LoVo (cell line): Measurements from ENCODE around the gene PHRF1.

Experiments used
- DNase-seq: peaks from one replicate; pipeline ENCODE4 v3.0.0-alpha.2; 2016; ENCODE audit warnings: low spot score

Gene PHRF1

DNA sequence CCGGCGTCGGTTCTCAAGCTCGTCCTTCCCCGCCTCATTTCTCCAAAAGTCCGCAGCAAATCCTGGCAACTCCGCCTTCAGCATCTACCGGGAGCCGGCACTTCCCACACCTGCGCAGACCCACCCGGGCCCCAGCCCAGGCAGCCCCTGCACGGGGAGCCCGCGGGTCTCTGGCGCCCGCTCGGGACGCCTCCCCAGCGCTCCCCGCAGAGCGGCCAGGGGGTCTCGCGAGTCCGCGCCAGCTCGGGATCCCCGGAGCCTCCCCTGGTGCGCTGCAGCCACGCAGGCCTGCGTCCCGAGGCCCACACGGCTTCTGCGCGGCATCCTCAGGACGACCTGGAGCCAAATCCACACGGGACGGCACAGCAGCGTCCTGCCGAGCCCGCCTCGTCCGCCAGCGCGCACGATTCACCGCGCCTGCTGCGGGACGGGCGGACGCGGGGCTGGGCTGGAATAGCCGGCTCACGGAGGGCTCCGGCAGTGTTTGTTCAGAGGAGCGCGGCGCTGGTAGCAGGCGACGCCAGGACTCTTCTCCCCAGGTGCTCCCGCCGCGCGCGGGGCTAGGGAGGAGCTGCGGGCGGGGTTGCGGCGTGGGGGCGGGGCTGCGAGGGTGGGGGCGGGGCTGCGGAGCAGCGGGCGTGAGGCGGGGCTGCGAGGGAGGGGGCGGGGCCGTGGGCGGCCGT is 816 bp upstream of the PHRF1 start:
- DNase-seq = no peak

DNA sequence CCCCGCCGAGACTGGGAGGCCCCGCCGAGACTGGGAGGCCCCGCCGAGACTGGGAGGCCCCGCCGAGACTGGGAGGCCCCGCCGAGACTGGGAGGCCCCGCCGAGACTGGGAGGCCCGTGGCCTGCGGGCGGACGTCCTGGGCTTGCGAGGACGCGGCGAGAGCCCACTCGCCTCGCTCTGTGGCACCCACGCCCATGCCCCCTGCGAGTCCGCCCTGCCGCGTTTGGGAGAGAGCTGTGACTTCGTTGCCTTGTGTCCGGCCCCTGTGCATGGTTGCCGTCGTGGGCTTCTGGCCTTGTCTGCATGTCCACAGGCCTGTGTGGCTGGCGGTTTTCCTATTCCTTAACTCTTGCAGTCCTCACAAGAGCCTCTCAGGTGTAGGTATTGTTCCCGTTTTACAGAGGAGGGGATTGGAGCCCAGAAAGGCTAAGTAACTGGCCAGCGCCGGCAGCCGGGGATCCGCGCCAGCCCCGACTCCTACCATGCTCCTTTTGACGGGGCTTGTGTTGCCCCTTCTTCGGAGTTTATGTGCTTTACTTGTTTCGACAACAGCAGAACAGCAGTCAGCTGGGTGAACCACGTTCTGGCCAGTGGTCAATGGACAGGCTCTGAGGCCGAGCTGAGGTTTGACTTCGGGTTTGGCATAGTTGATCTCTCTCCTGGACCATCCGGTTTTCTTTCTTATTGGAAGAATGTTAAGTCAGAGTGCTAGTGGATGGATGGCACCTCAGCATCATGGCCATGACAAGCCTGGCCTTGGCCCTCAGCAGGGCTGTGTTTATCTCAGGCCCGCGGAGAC is 741 bp downstream of the PHRF1 start:
- DNase-seq = no peak

DNA sequence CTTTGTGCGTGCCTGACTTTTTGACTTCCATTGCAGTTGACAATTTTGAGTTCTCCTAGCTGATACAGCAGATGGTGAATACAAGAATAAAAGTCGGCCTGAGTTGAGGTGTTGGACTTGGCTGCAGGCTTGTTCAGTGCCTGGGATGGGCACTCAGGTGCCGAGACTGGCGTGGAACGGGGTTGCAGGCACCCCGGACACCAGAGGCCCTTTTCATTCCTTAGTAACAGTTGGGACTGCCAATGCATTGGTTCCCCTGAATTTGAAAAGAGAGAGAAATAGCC is 1.3 kb downstream of the PHRF1 start:
- DNase-seq = no peak

DNA sequence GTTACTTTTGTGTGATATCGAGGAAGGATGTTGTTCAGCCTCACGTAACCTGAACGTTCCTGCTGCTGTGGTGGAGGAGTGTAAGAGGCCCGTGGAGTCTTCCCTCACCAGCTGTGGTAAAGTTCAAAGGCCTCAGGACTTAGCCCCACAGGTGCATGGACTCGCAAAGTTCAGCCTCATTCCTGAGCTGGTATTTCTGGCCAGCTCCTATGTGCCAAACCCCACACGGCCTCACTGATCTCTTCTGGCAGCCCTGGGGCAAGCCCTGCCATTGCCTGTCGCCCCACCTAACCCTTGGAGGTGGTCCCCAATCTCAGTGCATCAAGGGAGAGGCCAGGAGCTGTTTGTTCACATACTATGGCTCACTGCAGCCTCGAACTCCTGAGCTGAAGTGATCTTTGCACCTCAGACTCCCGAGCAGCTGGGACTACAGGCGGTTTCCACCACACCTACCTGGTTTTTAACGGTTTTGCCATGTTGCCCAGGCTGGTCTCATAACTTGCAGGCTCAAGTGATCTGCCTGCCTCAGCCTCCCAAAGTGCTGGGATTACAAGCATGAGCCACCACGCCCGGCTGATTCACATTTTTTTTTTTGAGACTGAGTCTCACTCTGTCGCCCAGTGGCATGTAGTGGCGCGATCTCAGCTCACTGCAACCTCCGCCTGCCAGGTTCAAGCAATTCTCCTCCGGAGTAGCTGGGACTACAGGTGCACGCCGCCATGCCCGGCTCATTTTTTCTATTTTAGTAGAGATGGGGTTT is 2.2 kb downstream of the PHRF1 start:
- DNase-seq = no peak

DNA sequence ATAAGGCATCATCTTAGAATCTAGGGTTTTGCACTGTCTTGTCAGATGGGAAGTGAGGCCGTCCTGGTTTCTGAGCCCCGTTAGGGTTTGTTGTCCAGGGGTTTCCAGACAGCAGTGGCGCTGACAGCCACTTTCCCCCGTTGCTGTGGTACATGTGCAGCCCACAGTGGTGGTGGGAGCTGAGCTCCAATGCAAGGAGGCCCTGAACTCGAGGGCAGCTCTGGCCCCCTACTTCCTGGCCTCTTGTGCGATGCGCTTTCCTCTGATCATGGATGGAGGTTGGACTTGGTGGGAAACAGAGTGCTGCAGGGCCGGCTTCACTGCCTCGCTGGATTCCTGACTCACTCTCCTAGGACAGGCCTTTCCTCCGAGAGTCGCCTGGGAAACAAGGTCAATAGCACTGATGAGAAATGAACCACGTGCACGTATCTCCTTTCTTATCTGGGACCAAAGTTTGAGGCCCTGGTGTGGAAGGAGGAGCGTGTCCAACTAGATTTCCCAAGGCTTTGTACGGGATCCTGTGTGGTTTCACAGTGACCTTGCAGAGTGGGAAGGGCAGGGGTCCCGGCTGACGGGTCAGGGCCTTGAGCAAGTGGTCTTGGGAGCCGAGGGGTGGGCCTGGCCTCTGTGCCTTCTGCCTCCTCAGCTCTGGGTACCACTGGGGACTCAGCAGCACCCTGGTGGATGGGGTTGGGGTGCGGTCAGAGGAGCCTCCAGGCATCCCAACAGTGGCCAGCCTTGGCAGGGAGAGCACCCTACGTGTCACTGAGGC is 3.7 kb downstream of the PHRF1 start:
- DNase-seq = no peak

DNA sequence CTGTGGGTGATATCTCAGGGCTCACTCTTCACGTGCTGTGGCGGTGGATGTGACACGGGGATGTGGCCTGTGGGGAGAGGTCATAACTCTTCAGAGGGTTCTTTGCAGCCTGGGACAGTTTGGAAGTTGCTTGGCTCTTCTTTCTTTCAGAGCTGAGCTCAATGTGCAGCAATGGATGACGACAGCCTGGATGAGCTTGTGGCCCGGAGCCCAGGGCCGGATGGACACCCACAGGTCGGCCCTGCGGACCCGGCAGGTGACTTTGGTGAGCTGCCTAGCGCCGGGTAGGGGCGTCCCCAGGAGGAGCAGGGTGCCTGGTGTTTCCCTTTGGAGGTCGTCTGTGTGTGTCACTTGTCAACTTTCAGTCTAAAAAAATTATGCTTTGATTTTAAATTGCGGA is 5.1 kb downstream of the PHRF1 start:
- no peak for DNase-seq

DNA sequence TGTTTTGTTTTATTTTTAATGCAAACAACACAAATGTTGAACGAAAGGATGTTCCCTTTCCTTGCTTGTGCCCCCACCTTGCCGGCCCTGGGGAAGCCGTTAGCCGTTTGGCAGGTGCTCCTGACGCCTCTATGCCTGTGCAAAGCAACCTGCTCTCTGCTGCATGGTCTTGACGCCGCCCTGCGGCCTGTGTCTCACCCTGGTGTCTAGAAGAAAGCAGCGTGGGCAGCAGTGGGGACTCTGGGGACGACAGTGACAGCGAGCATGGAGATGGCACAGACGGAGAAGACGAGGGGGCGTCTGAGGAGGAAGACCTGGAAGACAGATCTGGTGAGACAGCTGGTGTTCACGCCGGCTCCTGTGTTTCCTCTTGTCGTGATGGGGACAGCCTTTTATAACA is 5.5 kb downstream of the PHRF1 start:
- DNase-seq = no peak

DNA sequence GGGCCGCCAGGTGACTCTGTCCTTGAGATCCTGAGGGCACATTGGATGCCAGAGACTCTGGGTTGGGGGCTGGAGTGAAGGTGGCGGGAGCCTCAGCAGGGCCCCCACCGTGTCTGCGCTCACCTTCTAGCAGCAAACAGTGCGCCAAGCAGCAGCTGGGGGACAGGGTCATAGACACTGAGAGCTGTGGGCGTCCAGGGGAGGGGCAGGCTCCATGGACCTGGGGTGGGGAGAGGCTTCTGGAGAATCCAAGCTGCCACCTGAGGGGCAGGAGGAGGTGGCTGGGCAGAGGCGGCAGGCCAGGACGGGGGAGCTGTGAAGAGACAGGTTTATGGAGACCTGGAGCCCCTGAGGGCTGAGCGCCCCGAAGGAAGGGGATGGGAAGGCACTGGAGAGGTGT is 8.0 kb downstream of the PHRF1 start:
- no peak for DNase-seq

DNA sequence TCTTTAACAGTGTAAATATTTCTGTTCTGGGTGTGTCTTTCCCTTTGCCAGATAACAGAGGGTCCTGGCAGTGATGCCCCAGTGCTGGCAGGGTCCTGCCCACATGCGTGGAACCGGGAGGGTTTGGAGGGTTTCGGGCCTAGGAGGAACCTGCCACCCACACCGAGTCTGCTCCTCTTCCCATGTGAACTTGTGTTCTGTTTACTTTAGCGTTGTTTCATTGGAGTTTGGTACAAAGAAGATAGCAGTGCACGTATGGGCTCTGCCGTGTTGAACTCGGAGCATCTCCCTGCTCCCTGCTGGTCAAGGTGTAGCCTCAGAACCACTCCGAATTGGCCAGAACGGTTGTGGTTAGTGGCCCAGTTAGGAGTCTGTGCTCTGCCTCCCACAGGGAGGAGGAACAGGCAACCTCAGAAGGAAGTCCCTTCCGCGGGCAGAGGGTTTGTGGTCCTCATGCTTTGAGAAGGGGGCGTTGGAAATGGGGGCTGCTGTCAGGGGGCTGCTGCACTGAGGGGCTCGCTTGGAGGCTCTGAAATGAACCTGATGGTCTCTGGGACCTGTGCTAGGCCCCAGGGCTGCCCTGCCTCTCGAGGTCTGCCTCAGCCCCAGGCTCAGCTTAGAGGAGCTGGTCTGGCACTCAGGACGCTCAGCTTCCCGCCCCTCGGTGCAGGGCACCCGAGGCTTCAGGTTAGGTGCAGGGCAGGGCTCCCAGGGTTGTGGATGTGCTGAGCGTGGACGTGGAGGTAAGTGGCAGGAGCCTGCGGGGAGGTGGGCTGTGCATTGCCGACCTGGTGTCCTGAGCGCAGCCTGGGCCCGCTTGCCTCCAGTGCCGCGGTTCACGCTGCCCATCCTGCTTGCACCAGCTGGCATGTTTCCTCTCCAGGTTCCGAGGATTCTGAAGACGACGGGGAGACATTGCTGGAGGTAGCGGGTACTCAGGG is 10.4 kb downstream of the PHRF1 start:
- no peak for DNase-seq

DNA sequence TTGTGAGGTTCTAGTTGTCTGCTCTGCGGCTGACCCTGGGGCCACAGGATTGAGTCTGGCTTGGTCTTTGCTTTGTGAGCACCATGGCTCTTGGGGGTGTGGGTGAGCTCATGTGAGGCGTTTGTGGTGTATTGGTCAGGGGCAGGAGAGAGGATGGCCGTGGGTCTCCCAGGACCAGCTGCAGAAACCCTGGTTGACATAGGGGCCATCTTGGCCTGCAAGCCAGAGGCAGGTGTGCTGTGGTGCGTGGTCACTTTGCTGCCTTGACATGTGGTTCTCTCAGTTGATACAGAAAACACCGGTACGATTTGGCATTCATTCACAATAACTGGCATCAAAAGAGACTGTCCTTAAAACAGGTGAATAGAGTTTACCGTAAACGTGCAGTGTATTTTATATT is 11.3 kb downstream of the PHRF1 start:
- no peak for DNase-seq

DNA sequence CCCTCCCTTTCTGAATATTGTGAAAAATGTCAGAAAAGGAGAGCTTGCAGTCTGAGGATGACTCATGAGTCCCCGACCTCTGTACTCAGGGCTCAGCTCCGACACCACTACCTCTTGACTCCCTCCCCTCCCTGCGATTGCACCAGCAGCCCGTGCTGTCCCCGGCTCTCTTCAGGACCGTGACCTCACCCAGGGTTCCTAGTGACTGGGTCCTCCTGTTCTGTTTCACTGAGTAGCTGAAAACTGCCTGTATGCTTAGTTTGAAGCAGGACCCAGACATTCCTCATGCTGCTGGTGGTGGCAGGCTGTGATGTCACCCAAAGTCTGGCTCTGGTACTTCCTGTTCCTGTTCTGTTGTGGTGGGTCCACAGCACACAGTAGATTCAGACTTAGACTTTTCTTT is 11.7 kb downstream of the PHRF1 start:
- DNase-seq = no peak

DNA sequence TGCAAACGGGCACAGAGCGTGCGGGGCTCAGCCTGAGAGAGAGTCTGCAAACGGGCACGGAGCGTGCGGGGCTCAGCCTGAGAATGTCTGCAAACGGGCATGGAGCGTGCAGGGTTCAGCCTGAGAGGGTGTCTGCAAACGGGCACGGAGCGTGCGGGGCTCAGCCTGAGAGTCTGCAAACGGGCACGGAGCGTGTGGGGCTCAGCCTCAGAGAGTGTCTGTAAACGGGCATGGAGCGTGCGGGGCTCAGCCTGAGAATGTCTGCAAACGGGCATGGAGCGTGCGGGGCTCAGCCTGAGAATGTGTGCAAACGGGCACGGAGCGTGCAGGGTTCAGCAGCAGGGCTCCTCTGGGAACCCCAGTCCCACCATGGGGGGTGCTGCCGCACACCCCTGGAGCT is 13.5 kb downstream of the PHRF1 start:
- no peak for DNase-seq

DNA sequence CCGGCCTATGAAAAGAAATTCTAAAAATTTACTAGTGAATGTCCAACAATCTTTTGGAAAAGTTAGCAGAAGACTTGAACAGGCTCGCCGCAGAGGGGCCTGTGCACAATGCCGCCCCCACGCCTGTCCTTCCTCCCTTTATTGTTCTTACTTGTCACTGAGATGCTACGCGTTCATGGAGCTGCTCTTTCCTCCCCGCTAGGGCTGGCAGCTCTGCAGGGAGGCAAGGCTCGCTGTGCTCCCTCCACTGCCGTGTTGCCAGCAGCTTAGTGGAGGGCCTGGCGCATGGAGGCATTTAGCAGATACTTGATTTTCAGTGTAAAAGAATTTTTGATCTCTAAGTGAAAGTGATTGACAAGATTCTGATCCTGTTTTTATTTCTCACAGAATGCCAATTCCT is 14.7 kb downstream of the PHRF1 start:
- DNase-seq = no peak

DNA sequence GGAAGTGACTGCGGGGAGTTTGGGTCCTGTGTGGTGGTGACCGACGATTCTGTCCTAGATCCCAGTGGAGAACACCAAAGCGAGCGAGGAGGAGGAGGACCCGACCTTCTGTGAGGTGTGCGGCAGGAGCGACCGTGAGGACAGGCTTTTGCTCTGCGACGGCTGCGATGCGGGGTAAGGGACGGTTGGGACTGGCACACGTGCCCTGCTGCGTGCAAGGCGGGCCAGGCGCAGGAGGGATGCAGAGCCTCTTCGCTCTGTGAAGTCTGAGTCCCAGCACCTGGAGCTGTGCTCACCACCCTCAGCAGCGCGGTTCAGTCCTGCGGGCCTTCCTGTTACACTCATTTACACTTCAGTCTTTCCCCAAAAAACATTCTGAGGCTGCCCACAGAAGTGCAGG is 16.2 kb downstream of the PHRF1 start:
- no peak for DNase-seq

DNA sequence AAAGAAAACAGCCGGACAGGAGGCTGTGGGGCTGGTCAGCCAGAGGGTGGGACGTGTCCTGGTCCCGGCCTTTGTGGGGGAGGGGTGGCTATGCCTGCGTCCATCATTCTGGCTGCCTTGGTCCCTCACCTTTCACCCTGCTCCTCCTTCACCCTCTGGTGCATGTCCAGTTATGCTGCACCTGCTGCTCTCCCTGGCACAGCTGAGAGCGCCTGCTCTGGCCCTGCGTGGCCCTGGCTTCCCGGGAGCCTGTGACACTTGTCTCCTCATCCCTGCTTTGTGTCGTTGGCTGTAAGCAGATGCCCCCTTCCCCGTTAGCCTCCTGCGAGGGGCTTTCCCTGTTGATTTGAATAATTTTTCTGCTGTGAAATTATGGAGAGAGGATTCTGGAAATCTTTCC is 16.6 kb downstream of the PHRF1 start:
- no peak for DNase-seq

DNA sequence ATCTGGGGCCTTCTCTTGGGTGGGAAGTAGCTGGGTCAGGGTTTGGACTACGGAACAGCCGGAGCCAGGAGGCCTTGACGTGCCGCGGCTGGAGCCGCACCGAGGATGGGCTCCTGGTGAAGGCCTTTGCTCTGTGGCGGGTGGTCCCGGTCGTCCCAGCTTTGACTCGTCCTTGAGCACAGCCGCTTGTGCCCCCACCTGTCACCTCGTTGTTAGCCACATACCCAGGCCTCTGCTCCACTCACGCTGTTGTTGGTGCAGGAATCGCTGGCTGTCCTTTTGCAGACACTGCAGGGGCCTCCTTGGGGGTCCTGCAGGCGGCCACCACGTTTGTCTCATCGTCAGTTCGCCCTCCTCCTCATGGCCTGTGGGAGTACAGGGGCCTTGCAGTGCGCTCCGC is 17.1 kb downstream of the PHRF1 start:
- no peak for DNase-seq

DNA sequence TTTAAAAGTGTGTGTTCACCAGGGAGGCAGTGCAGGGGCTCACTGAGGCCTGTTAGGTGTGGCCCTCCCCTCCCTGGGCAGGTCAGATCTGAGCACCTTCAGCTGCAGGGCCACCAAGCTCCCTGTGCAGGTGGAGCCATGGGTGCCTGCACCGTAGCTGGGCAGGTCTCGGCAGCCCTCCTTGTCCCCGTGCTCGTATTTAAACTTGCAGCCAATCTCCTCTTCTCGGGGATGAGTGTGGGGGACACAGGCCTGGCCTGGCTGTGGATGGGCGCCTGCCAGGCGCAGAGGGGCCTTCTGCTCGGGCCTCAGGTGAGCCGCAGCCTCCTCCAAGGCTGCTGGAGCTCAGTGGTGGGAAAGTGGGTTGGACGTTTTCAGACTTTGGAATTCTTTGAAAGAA is 19.1 kb downstream of the PHRF1 start:
- no peak for DNase-seq

DNA sequence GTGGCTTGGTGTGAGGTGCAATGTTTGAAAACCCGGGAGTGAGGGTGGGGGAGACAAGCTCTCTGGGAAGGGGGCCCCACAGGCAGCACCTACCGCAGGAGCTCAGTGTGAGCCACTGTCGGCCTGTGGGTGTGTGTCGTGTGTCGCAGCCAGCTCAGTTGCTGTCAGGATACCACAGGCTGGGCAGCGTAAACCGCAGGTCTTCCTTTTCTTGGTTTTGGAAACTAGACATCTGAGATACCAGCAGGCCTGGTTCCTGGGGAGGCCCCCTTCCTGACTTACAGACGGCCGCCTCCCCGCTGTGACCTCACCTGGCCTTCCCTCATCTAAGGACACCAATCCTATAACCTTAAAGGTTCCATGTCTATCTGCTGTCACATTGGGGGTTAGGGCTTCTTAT is 20.1 kb downstream of the PHRF1 start:
- DNase-seq = no peak

DNA sequence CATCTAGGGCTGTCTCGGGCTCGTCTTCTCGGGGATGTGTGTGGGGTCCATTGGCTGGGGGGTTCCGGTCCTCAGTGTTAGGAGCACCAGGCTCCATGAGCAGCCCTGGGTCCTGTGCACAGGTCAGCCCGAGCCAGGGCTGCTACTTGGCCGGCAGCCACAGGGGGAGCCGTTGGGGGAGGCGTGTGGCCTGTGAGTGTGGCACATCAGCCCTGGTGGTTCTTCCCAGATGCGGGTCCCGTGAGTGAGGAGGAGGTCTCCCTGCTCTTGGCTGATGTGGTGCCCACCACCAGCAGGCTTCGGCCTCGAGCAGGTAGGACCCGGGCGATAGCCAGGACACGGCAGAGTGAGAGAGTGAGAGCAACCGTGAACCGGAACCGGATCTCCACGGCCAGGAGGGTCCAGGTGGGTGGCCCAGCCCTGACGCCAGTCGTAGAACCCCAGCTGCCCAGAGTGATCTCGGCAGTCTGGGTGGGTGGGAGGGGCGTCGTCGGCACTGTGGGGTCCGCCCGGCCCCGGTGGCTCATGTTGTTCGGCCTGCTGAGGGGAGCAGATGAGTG is 21.0 kb downstream of the PHRF1 start:
- DNase-seq = no peak

DNA sequence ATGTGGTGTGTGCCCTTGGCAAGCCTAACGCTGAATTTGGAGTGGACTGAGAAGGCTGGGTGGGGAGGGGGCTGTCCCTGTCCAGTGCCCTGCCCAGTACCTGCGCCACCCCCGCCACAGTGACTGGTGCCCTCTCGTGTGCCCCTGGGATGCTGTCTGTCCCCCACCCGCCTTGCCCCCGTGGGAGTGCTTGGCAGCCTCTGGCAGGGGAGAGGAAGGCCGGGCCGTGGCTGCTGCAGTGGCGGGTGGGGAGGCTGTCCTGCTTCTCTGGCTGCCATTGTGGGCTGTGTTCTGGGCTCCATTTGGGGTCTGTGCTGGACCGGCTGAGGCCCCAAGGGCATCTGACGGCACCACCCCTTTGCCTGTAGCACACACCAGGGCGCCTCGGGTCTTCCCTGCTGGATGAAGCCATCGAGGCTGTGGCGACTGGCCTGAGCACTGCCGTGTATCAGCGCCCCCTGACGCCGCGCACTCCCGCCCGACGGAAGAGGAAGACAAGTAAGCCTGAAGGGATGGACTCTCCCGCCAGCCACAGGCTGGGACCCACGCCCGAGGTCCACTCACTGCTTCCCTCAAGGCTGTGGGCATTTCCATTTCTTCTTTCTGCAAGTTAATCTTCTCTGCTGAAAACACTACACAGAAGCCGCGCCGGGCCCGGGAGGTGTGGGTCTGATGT is 21.9 kb downstream of the PHRF1 start:
- no peak for DNase-seq
